Liver (tissue), 3 donors: Measurements from ENCODE around the gene HMGA1.
"Not testable (repeated sequence)": the region's sequence is repeated elsewhere in the genome, so short reads cannot be mapped to it uniquely, and the experiment has no call there.

Experiments used
- EGR1 ChIP-seq, 2 donors: IDR thresholded peaks; 2 replicates each; pipeline ENCODE4 v1.6.1; 2016 to 2018; ENCODE audit warnings: antibody characterized with exemption in 2 of 2, low read depth in 2 of 2
- RXRA ChIP-seq, 2 donors: IDR thresholded peaks; 2 replicates each; pipeline ENCODE4 v1.6.1; 2017 to 2018; ENCODE audit warnings: antibody characterized with exemption in 2 of 2, mild to moderate bottlenecking in 1 of 2
- YY1 ChIP-seq: IDR thresholded peaks from 2 replicates; pipeline ENCODE4 v1.6.1; 2016; ENCODE audit warnings: antibody characterized with exemption, mild to moderate bottlenecking
- TF ChIP-seq, protein P1 (sequence below): fragments of 150-350 bp; IDR thresholded peaks from 2 replicates; pipeline ENCODE4 v1.5.1; 2017; ENCODE audit warnings: improper control_type of control experiment, low read depth, low read length; ENCODE audit not compliant: missing input control
- TF ChIP-seq, protein P2 (sequence below): IDR thresholded peaks from 2 replicates; pipeline ENCODE4 v1.6.1; 2016; ENCODE audit warnings: antibody characterized with exemption
- TF ChIP-seq, protein P3 (sequence below): IDR thresholded peaks from 2 replicates; pipeline ENCODE4 v1.6.1; 2016; ENCODE audit warnings: antibody characterized with exemption
- TF ChIP-seq, protein P4 (sequence below): IDR thresholded peaks from 2 replicates; pipeline ENCODE4 v1.6.1; 2016; ENCODE audit warnings: antibody characterized with exemption, mild to moderate bottlenecking
- donor health status: healthy.
- donor health status: healthy.

DNA sequence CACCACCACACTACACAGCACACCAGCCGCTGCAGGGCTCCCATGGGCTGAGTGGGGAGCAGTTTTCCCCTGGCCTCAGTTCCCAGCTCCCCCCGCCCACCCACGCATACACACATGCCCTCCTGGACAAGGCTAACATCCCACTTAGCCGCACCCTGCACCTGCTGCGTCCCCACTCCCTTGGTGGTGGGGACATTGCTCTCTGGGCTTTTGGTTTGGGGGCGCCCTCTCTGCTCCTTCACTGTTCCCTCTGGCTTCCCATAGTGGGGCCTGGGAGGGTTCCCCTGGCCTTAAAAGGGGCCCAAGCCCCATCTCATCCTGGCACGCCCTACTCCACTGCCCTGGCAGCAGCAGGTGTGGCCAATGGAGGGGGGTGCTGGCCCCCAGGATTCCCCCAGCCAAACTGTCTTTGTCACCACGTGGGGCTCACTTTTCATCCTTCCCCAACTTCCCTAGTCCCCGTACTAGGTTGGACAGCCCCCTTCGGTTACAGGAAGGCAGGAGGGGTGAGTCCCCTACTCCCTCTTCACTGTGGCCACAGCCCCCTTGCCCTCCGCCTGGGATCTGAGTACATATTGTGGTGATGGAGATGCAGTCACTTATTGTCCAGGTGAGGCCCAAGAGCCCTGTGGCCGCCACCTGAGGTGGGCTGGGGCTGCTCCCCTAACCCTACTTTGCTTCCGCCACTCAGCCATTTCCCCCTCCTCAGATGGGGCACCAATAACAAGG is 8.5 kb downstream of the HMGA1 start:
- TF ChIP-seq, protein P1, sequence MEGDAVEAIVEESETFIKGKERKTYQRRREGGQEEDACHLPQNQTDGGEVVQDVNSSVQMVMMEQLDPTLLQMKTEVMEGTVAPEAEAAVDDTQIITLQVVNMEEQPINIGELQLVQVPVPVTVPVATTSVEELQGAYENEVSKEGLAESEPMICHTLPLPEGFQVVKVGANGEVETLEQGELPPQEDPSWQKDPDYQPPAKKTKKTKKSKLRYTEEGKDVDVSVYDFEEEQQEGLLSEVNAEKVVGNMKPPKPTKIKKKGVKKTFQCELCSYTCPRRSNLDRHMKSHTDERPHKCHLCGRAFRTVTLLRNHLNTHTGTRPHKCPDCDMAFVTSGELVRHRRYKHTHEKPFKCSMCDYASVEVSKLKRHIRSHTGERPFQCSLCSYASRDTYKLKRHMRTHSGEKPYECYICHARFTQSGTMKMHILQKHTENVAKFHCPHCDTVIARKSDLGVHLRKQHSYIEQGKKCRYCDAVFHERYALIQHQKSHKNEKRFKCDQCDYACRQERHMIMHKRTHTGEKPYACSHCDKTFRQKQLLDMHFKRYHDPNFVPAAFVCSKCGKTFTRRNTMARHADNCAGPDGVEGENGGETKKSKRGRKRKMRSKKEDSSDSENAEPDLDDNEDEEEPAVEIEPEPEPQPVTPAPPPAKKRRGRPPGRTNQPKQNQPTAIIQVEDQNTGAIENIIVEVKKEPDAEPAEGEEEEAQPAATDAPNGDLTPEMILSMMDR: not testable (repeated sequence)
- TF ChIP-seq RXRA (IDR thresholded peaks at IDR 0.05); YY1; EGR1 (IDR thresholded peaks at IDR 0.05; ENCODE audit: low read depth in 2 of 2): not testable (repeated sequence)
- TF ChIP-seq, protein P2, sequence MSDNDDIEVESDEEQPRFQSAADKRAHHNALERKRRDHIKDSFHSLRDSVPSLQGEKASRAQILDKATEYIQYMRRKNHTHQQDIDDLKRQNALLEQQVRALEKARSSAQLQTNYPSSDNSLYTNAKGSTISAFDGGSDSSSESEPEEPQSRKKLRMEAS: not testable (repeated sequence)
- TF ChIP-seq, protein P3, sequence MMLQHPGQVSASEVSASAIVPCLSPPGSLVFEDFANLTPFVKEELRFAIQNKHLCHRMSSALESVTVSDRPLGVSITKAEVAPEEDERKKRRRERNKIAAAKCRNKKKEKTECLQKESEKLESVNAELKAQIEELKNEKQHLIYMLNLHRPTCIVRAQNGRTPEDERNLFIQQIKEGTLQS: not testable (repeated sequence)
- TF ChIP-seq, protein P4, sequence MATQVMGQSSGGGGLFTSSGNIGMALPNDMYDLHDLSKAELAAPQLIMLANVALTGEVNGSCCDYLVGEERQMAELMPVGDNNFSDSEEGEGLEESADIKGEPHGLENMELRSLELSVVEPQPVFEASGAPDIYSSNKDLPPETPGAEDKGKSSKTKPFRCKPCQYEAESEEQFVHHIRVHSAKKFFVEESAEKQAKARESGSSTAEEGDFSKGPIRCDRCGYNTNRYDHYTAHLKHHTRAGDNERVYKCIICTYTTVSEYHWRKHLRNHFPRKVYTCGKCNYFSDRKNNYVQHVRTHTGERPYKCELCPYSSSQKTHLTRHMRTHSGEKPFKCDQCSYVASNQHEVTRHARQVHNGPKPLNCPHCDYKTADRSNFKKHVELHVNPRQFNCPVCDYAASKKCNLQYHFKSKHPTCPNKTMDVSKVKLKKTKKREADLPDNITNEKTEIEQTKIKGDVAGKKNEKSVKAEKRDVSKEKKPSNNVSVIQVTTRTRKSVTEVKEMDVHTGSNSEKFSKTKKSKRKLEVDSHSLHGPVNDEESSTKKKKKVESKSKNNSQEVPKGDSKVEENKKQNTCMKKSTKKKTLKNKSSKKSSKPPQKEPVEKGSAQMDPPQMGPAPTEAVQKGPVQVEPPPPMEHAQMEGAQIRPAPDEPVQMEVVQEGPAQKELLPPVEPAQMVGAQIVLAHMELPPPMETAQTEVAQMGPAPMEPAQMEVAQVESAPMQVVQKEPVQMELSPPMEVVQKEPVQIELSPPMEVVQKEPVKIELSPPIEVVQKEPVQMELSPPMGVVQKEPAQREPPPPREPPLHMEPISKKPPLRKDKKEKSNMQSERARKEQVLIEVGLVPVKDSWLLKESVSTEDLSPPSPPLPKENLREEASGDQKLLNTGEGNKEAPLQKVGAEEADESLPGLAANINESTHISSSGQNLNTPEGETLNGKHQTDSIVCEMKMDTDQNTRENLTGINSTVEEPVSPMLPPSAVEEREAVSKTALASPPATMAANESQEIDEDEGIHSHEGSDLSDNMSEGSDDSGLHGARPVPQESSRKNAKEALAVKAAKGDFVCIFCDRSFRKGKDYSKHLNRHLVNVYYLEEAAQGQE: not testable (repeated sequence)
